ENCODE measurements around the gene MAP7. TPM values are rescaled to one million over a fixed set of nuclear protein-coding genes. Genes with fewer than 3 reads are reported as not detected.

The MAP7 gene
- total and polyA plus RNA-seq, 4 donors, result 3.2 to 17.5 (median 8.3) TPM

DNA sequence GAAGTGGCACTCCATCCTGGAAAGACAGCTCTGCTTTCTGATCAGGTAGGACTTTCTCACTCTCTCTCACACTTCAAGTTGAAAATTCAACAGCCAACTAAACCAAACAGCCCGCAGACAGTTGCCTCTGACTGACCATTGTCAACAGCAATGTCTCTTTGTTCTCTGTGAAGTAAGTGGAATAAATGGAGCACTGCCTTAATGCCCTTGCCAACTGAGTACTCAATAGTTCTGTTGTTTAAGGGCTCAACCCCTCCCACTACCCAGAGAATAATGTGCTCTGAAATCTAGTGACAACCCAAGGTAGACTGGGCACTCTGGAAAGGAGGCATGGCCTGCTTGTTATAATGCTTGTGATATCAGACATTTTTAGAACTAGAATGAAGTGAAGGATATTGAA is 243.8 kb downstream of the MAP7 start:
- no peak overlapping the region for H3K27ac ChIP-seq (ENCODE audit: low read depth in 1 of 2, low read length in 2 of 2)
- H3K9me3 ChIP-seq (ENCODE audit: control insufficient read depth in 4 of 4, low read length in 3 of 4), result no peaks in the 10 kb centered on the region
- 77% methylated on average over 1 of the region's 1 CpG for WGBS
- H3K27me3 ChIP-seq (ENCODE audit: control insufficient read depth in 4 of 4, insufficient read depth in 4 of 4, low read length in 3 of 4), result no peaks in the 10 kb centered on the region
- no peaks in the 10 kb centered on the region for H3K4me1 ChIP-seq (ENCODE audit: control insufficient read depth in 4 of 4, insufficient read depth in 4 of 4, low read length in 3 of 4)
- TF ChIP-seq, protein P1, sequence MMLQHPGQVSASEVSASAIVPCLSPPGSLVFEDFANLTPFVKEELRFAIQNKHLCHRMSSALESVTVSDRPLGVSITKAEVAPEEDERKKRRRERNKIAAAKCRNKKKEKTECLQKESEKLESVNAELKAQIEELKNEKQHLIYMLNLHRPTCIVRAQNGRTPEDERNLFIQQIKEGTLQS (IDR thresholded peaks at IDR 0.05), result no peak
- H3K9ac ChIP-seq (ENCODE audit: low read depth in 1 of 2, low read length in 2 of 2), result no peak overlapping the region
- no peak overlapping the region for H3K4me3 ChIP-seq (ENCODE audit: low read depth in 1 of 3, low read length in 3 of 3)
- no peak for DNase-seq (ENCODE audit: low spot score)
- no peaks in the 10 kb centered on the region for H3K36me3 ChIP-seq (ENCODE audit: control insufficient read depth in 4 of 4, insufficient read depth in 3 of 4, low read depth in 1 of 4, low read length in 3 of 4)

DNA sequence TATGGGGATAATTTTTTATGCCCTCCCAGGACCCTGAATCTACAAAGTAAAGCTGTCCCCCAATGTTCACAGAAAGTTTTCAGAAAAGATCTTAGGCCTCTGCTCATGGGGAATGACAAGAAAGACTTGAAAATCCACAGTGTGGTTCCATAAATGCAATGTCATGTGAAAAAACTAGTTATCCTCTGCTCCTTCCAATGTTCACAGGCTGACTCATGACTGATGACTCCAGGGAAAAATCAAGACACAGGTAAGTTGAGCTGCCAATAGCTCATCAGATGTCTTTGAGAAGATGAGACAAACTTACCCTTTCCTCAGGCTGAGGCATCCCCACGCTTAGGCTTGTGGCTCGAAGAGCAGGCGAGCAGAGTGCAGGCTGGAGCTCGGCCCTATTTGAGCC is 245.8 kb downstream of the MAP7 start:
- 96% methylated on average over 4 of the region's 4 CpGs for WGBS
- no peak for DNase-seq (ENCODE audit: low spot score)
- Histone ChIP-seq H3K4me1 (ENCODE audit: control insufficient read depth in 4 of 4, insufficient read depth in 4 of 4, low read length in 3 of 4) (no peaks in the 10 kb centered on the region), H3K9ac (ENCODE audit: low read depth in 1 of 2, low read length in 2 of 2) (no peak overlapping the region), H3K27me3 (ENCODE audit: control insufficient read depth in 4 of 4, insufficient read depth in 4 of 4, low read length in 3 of 4) (no peaks in the 10 kb centered on the region), H3K9me3 (ENCODE audit: control insufficient read depth in 4 of 4, low read length in 3 of 4) (no peaks in the 10 kb centered on the region), H3K36me3 (ENCODE audit: control insufficient read depth in 4 of 4, insufficient read depth in 3 of 4, low read depth in 1 of 4, low read length in 3 of 4) (no peaks in the 10 kb centered on the region), H3K27ac (ENCODE audit: low read depth in 1 of 2, low read length in 2 of 2) (no peak overlapping the region), H3K4me3 (ENCODE audit: low read depth in 1 of 3, low read length in 3 of 3) (no peak overlapping the region)
- TF ChIP-seq, protein P2, sequence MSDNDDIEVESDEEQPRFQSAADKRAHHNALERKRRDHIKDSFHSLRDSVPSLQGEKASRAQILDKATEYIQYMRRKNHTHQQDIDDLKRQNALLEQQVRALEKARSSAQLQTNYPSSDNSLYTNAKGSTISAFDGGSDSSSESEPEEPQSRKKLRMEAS (IDR thresholded peaks at IDR 0.05), result no peak
- TF ChIP-seq HNF4G (IDR thresholded peaks at IDR 0.05) (no peak), NR2F2 (IDR thresholded peaks at IDR 0.05) (no peak)

DNA sequence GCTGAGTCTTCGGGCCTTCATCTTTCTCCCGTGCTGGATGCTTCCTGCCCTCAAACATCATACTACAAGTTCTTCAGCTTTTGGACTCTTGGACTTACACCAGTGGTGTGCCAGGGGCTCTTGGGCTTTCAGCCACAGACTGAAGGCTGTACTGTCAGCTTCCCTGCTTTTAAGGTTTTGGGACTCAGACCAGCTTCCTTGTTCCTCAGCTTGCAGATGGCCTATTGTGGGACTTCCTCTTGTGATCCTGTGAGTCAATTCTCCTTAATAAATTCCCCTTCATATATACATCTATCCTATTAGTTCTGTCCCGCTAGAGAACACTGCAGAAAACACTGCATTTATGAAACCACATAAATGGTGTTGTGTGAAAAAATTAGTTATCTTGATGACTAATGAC is 246.7 kb downstream of the MAP7 start:
- Histone ChIP-seq H3K9me3 (ENCODE audit: control insufficient read depth in 4 of 4, low read length in 3 of 4) (no peaks in the 10 kb centered on the region), H3K9ac (ENCODE audit: low read depth in 1 of 2, low read length in 2 of 2) (no peak overlapping the region), H3K4me3 (ENCODE audit: low read depth in 1 of 3, low read length in 3 of 3) (no peak overlapping the region), H3K27ac (ENCODE audit: low read depth in 1 of 2, low read length in 2 of 2) (no peak overlapping the region), H3K4me1 (ENCODE audit: control insufficient read depth in 4 of 4, insufficient read depth in 4 of 4, low read length in 3 of 4) (no peaks in the 10 kb centered on the region), H3K27me3 (ENCODE audit: control insufficient read depth in 4 of 4, insufficient read depth in 4 of 4, low read length in 3 of 4) (no peaks in the 10 kb centered on the region), H3K36me3 (ENCODE audit: control insufficient read depth in 4 of 4, insufficient read depth in 3 of 4, low read depth in 1 of 4, low read length in 3 of 4) (no peaks in the 10 kb centered on the region)
- 93% methylated on average over 3 of the region's 3 CpGs for WGBS
- no peak for TF ChIP-seq YY1 (IDR thresholded peaks at IDR 0.05)
- TF ChIP-seq HNF4A (conservative IDR thresholded peaks at IDR 0.05), result no peak
- no peak for TF ChIP-seq HNF4G (IDR thresholded peaks at IDR 0.05)
- no peak for TF ChIP-seq TAF1 (conservative IDR thresholded peaks at IDR 0.05)
- TF ChIP-seq FOXA1 (IDR thresholded peaks at IDR 0.05), result no peak
- no peak for TF ChIP-seq RXRA (IDR thresholded peaks at IDR 0.05)
- TF ChIP-seq, protein P3, sequence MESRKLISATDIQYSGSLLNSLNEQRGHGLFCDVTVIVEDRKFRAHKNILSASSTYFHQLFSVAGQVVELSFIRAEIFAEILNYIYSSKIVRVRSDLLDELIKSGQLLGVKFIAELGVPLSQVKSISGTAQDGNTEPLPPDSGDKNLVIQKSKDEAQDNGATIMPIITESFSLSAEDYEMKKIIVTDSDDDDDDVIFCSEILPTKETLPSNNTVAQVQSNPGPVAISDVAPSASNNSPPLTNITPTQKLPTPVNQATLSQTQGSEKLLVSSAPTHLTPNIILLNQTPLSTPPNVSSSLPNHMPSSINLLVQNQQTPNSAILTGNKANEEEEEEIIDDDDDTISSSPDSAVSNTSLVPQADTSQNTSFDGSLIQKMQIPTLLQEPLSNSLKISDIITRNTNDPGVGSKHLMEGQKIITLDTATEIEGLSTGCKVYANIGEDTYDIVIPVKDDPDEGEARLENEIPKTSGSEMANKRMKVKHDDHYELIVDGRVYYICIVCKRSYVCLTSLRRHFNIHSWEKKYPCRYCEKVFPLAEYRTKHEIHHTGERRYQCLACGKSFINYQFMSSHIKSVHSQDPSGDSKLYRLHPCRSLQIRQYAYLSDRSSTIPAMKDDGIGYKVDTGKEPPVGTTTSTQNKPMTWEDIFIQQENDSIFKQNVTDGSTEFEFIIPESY (IDR thresholded peaks at IDR 0.05), result no peak
- TF ChIP-seq, protein P1 (IDR thresholded peaks at IDR 0.05), result no peak
- TF ChIP-seq, protein P4, sequence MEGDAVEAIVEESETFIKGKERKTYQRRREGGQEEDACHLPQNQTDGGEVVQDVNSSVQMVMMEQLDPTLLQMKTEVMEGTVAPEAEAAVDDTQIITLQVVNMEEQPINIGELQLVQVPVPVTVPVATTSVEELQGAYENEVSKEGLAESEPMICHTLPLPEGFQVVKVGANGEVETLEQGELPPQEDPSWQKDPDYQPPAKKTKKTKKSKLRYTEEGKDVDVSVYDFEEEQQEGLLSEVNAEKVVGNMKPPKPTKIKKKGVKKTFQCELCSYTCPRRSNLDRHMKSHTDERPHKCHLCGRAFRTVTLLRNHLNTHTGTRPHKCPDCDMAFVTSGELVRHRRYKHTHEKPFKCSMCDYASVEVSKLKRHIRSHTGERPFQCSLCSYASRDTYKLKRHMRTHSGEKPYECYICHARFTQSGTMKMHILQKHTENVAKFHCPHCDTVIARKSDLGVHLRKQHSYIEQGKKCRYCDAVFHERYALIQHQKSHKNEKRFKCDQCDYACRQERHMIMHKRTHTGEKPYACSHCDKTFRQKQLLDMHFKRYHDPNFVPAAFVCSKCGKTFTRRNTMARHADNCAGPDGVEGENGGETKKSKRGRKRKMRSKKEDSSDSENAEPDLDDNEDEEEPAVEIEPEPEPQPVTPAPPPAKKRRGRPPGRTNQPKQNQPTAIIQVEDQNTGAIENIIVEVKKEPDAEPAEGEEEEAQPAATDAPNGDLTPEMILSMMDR (IDR thresholded peaks at IDR 0.05; ENCODE audit: low read depth, low read length, missing input control), result no peak
- TF ChIP-seq EGR1 (IDR thresholded peaks at IDR 0.05; ENCODE audit: low read depth in 2 of 2), result no peak
- TF ChIP-seq FOXA2 (IDR thresholded peaks at IDR 0.05), result no peak
- TF ChIP-seq RAD21 (IDR thresholded peaks at IDR 0.05), result no peak
- DNase-seq (ENCODE audit: low spot score), result no peak
